Kidney epithelial cell (primary cell): ENCODE data around the gene RRM2. TPM values are rescaled to one million over a fixed set of nuclear protein-coding genes. Genes with fewer than 3 reads are reported as not detected.
"Not testable (repeated sequence)": the region's sequence is repeated elsewhere in the genome, so short reads cannot be mapped to it uniquely, and the experiment has no call there.

Experiments used
- DNase-seq: peaks from one replicate; pipeline ENCODE4 v3.0.0-alpha.2; 2010; ENCODE audit warnings: low read depth
- H3K27me3 ChIP-seq: 2 replicates; pipeline ENCODE4 v1.6.0; 2011; ENCODE audit warnings: low read length; ENCODE audit not compliant: control insufficient read depth, insufficient read depth
- H3K36me3 ChIP-seq: 2 replicates; pipeline ENCODE4 v1.5.1; 2011; ENCODE audit warnings: low read length; ENCODE audit not compliant: control insufficient read depth, insufficient read depth
- H3K4me3 ChIP-seq: 2 replicates; pipeline ENCODE4 v1.5.1; 2011; ENCODE audit warnings: low read depth, mild to moderate bottlenecking, control low read depth, low read length
- total RNA-seq: library from RNA; depleted of rRNA; stranded (reverse); fragments of >200 nt; gene quantifications from 2 replicates; pipeline ENCODE4 v1.2.3, GENCODE V29; 2015
- TF ChIP-seq, protein P1 (sequence below): IDR thresholded peaks from 2 replicates; pipeline ENCODE4 v1.5.1; 2011; ENCODE audit warnings: mild to moderate bottlenecking, moderate library complexity, low read length, control low read depth, inconsistent platforms; ENCODE audit not compliant: insufficient read depth, poor library complexity, severe bottlenecking

RRM2 gene
- total RNA-seq, 1 donor from 2014 or later, result 8.7 TPM

DNA sequence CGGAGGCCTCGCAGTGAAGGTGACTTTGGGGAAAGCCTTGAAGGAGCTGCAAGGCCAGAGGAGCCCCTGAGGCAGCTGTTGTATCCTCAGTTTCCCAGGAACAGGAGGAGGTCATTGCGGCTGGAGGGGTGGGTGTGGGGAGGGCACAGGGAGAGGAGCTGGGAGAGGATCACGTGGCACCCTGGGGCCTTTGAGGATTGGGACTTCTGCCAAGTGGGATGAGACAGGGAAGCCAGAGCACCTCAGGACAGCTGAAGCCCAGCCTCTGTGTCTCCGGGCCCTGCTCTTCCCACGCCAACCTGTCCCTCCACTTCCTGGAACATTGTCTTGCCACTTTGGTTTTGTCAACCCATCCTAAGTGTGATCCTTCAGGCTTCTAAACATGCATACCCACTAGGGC lies 19.4 kb upstream of the RRM2 start:
- TF ChIP-seq, protein P1, sequence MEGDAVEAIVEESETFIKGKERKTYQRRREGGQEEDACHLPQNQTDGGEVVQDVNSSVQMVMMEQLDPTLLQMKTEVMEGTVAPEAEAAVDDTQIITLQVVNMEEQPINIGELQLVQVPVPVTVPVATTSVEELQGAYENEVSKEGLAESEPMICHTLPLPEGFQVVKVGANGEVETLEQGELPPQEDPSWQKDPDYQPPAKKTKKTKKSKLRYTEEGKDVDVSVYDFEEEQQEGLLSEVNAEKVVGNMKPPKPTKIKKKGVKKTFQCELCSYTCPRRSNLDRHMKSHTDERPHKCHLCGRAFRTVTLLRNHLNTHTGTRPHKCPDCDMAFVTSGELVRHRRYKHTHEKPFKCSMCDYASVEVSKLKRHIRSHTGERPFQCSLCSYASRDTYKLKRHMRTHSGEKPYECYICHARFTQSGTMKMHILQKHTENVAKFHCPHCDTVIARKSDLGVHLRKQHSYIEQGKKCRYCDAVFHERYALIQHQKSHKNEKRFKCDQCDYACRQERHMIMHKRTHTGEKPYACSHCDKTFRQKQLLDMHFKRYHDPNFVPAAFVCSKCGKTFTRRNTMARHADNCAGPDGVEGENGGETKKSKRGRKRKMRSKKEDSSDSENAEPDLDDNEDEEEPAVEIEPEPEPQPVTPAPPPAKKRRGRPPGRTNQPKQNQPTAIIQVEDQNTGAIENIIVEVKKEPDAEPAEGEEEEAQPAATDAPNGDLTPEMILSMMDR, result no peak
- Histone ChIP-seq H3K36me3 (no peaks in the 10 kb centered on the region), H3K27me3 (no peaks in the 10 kb centered on the region), H3K4me3 (no peak overlapping the region)
- no peak for DNase-seq

DNA sequence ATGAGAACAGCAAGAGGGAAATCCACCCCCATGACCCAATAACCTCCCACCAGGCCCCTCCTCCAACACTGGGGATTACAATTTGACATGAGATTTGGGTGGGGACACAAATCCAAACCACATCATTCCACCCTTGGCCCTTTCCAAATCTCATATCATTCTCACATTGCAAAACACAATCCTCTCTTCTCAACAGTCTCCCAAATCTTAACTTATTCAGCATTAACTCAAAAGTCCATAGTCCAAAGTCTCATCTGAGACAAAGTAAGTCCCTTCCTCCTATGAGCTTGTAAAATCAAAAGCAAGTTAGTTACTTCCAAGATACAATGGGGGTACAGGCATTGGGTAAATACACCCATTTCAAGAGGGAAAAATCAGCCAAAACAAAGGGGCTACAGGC lies 17.6 kb upstream of the RRM2 start:
- H3K4me3 ChIP-seq, H3K36me3 ChIP-seq, H3K27me3 ChIP-seq, DNase-seq: not testable (repeated sequence)

DNA sequence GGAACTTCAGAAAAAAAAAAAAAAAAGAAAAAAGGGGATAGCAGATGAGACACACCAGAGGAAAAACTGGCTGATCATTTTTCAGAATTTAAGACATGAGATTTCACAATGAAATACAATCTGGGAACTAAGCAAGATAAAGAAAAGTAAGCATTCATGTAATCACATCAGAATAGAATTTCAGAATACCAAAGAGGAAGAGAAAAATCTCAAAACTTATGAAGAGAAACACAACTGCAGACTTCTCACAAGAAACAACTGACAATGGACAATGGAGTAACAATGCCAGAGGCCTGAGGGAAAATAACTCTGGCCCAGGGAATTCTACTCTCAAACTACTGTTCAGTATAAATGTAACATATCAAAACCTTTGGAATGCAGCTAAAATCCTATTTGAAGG lies 13.2 kb upstream of the RRM2 start:
- no peak overlapping the region for H3K4me3 ChIP-seq
- H3K36me3 ChIP-seq, result no peaks in the 10 kb centered on the region
- no peak for DNase-seq
- TF ChIP-seq, protein P1, result no peak
- H3K27me3 ChIP-seq, result no peaks in the 10 kb centered on the region

DNA sequence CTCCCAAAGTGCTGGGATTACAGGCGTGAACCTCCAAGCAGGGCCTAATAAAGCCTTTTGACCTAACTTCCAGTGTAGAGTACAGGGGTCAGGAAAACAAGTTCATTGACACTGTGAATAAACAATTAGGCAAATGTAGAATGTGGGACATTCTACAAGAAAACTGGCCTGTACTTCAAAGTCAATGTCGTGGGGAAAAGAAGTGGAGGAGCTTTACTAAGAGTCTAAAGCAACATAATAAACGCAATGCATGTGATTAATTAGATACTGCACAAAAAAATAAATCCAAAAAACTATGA lies 3.6 kb upstream of the RRM2 start:
- Histone ChIP-seq H3K4me3 (no peak overlapping the region), H3K27me3 (no peaks in the 10 kb centered on the region), H3K36me3 (no peaks in the 10 kb centered on the region)
- no peak for DNase-seq
- TF ChIP-seq, protein P1, result no peak

DNA sequence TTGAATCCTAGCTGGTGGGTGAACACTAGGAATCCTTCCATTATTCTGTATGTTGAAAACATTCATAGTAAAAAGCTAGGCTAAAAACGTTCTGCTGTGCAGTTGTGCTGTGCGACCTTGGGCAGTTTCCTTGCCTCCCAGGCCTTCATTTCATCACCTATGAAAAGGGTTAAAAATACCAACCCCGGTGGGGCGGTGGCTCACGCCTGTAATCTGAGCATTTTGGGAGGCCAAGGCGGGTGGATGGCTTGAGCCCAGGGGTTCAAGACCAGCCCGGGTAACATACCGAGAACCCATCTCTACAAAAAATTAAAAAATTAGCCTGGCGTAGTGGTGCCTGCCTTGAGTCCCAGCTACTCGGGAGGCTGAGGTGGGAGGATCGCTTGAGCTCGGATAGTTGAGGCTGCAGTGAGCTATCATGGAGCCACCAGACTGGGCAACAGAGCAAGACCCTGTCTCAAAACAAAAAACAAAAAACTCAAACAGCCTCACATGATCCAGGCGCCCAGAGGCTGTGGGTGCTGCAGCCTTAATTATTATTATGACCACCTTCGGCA lies 2.9 kb upstream of the RRM2 start:
- TF ChIP-seq, protein P1, result no peak
- Histone ChIP-seq H3K27me3 (no peaks in the 10 kb centered on the region), H3K4me3 (peak overlapping the region; percentile 59), H3K36me3 (no peaks in the 10 kb centered on the region)
- DNase-seq, result no peak

DNA sequence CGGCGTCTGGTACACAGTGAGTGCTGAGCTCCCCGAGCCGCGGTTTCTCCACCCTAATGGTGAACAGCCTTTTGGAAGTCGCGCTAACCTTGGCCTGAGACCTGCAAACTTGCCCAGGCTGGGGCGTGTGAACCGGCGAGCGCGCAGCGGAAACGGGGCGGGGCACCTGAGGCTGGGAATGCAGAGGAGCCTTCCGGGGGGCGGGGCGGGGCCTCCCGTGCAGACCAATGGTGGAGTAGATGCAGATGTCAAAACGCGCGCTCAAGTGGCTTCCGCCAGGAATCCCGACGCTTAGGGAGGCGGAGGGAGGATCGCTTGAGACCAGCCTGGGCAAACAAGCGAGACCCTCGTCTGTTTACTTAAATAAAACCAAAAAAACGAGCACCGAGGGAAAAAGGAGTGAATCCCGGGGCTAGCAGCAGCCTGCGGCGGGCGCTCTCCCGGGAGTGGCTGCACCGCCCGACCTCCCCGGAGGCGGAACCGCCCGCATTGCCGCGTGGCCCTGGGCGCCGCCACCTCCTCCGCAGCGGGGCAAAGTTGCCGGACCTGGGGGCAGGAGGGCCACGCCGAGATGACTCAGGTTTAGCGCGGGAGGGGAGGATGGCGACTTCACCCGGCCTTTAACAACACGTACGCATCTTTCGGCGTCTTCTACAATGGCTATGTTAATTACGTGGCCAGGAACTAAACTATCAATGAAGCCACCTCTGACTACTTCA lies 2.2 kb upstream of the RRM2 start:
- Histone ChIP-seq H3K27me3 (no peaks in the 10 kb centered on the region), H3K36me3 (no peaks in the 10 kb centered on the region), H3K4me3 (peak overlapping the region; percentile 59)
- TF ChIP-seq, protein P1, result no peak
- DNase-seq, result peak; percentile 76
